Neutrophil (primary cell): Measurements from ENCODE around the gene ALDH6A1.

ENCODE experiments used
- H3K27ac ChIP-seq: fragments of 200-600 bp; sonication (generic); 2 replicates; pipeline ENCODE4 v1.5.1; 2016; ENCODE audit warnings: mild to moderate bottlenecking, moderate library complexity
- H3K27me3 ChIP-seq: fragments of 200-600 bp; sonication (generic); 2 replicates; pipeline ENCODE4 v1.6.0; 2016; ENCODE audit warnings: mild to moderate bottlenecking
- H3K36me3 ChIP-seq: fragments of 200-600 bp; sonication (generic); 2 replicates; pipeline ENCODE4 v1.5.1; 2017
- H3K4me1 ChIP-seq, 2 experiments: fragments of 200-600 bp in 1 of 2; sonication (generic) in 1 of 2; 1 replicate in 1 of 2; 2 replicates in 1 of 2; pipeline versions ENCODE4 v1.5.1 to v1.6.1; 2013 to 2016; ENCODE audit warnings: low read depth in 1 of 2, low read length in 1 of 2, mild to moderate bottlenecking in 1 of 2, moderate library complexity in 1 of 2; ENCODE audit not compliant: control insufficient read depth in 1 of 2, insufficient read depth in 1 of 2
- H3K4me3 ChIP-seq, 2 experiments: fragments of 200-600 bp in 1 of 2; sonication (generic) in 1 of 2; 1 replicate in 1 of 2; 2 replicates in 1 of 2; pipeline ENCODE4 v1.5.1; 2013 to 2016; ENCODE audit warnings: low read depth in 1 of 2, low read length in 1 of 2, mild to moderate bottlenecking in 1 of 2, moderate library complexity in 1 of 2
- H3K9me3 ChIP-seq: fragments of 200-600 bp; sonication (generic); 2 replicates; pipeline ENCODE4 v1.5.1; 2016
- TF ChIP-seq, protein P1 (sequence below): fragments of 200-600 bp; sonication (generic); IDR thresholded peaks from 2 replicates; pipeline ENCODE4 v1.5.1; 2016; ENCODE audit warnings: antibody characterized with exemption

Gene ALDH6A1

DNA sequence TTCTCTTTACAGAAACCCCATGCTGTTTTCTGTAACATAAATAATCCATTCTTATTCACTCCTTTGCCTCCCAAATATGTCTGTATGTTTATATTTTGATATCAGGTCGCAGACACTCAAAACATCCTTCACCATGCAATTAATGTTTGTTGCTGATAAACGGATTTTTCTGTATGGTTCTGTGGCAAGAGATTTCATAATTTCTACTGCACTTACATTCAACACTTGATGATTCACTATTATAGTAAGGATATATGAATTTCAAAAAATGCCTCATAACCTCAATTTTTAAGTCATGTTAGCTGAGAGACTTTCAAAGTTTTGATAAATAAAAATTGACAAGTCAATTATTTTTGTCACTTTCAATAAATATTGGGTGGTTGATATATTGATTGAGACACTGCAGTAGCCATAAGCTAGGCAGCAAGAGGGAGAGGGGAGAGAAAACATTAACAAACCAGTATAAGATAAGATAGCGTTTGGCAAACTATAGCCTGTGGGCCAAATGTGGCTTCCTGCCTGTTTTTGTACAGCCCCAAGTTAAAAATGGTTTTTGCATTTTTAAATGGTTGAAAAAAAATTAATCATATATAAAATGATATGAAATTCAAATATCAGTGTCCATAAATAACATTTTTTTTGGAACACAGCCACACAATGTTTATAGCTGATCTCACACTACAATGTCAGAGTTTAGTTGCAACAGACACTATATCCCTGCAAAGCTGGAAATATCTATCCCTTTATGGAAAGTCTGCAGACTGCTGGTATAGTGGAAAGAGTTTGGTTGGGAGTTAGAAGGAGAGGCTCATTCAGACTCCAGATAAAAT, 18.3 kb downstream of the ALDH6A1 start:
- no peak overlapping the region for H3K4me3 ChIP-seq
- H3K27ac ChIP-seq: no peak overlapping the region
- H3K36me3 ChIP-seq: peaks cover 55% of the 10 kb centered on the region
- H3K4me1 ChIP-seq: no peaks in the 10 kb centered on the region
- no peaks in the 10 kb centered on the region for H3K27me3 ChIP-seq
- TF ChIP-seq, protein P1, sequence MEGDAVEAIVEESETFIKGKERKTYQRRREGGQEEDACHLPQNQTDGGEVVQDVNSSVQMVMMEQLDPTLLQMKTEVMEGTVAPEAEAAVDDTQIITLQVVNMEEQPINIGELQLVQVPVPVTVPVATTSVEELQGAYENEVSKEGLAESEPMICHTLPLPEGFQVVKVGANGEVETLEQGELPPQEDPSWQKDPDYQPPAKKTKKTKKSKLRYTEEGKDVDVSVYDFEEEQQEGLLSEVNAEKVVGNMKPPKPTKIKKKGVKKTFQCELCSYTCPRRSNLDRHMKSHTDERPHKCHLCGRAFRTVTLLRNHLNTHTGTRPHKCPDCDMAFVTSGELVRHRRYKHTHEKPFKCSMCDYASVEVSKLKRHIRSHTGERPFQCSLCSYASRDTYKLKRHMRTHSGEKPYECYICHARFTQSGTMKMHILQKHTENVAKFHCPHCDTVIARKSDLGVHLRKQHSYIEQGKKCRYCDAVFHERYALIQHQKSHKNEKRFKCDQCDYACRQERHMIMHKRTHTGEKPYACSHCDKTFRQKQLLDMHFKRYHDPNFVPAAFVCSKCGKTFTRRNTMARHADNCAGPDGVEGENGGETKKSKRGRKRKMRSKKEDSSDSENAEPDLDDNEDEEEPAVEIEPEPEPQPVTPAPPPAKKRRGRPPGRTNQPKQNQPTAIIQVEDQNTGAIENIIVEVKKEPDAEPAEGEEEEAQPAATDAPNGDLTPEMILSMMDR: no peak
- no peaks in the 10 kb centered on the region for H3K9me3 ChIP-seq

DNA sequence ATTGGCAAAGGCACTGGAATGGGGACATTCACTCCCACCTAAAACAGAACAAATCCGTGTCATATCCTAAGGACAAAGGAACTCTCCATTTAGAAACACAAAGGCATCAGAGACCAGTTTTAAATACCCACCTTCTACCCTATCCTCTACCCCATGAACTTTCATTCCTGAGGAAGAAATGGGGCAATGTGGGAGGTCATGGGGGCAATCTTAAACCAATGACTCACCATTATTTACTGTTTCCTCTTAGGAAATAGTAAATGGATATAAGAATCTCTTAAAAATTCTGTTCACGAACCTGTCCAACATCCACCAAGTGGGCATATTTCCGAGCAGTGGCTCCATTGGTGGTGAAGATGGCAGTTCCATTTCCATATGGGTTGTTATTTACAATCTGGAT, 19.4 kb downstream of the ALDH6A1 start:
- Histone ChIP-seq H3K27me3 (no peaks in the 10 kb centered on the region), H3K9me3 (no peaks in the 10 kb centered on the region), H3K4me1 (no peaks in the 10 kb centered on the region), H3K27ac (no peak overlapping the region), H3K4me3 (no peak overlapping the region), H3K36me3 (peaks cover 64% of the 10 kb centered on the region)
- TF ChIP-seq, protein P1: no peak

DNA sequence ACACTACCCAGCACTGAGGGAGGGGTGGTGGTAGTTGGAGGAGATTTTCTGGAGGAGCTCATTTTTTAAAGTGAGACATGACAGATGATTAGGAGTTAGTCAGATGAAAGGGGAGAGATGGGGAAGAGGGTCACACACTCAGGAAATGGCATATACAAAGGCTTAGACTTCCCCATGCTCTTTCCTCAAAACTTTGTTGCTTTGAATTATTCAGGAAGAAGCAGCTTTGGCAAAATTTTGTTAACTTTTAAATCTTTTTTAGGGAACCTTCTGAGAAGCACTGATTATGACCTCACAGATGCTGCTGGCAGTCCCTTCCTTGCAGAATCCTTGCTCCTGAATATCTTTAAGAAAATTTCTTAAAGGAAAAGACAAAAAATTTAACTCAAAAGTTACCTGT, 19.8 kb downstream of the ALDH6A1 start:
- Histone ChIP-seq H3K27me3 (no peaks in the 10 kb centered on the region), H3K4me3 (no peak overlapping the region), H3K9me3 (no peaks in the 10 kb centered on the region), H3K36me3 (peaks cover 65% of the 10 kb centered on the region), H3K27ac (no peak overlapping the region), H3K4me1 (no peaks in the 10 kb centered on the region)
- TF ChIP-seq, protein P1: no peak

DNA sequence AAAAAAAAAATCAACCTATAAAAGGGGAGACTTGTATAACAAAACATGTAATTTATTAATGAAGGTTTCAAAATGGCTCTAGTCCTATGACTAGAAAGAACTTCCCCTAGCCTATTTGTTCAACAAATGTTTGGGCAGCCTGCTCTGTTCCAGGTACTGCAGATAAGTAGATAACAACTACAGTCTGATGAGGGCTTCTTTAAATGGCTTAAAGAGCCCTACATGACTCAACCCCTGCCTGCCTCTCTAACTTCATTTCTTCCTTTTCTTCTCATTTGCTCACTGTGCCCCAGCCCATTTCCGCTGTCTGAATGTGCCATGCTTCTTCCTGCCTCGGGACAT, 21.5 kb downstream of the ALDH6A1 start:
- TF ChIP-seq, protein P1: no peak
- Histone ChIP-seq H3K4me3 (no peak overlapping the region), H3K9me3 (no peaks in the 10 kb centered on the region), H3K27me3 (no peaks in the 10 kb centered on the region), H3K27ac (no peak overlapping the region), H3K36me3 (peaks cover 64% of the 10 kb centered on the region), H3K4me1 (no peaks in the 10 kb centered on the region)

DNA sequence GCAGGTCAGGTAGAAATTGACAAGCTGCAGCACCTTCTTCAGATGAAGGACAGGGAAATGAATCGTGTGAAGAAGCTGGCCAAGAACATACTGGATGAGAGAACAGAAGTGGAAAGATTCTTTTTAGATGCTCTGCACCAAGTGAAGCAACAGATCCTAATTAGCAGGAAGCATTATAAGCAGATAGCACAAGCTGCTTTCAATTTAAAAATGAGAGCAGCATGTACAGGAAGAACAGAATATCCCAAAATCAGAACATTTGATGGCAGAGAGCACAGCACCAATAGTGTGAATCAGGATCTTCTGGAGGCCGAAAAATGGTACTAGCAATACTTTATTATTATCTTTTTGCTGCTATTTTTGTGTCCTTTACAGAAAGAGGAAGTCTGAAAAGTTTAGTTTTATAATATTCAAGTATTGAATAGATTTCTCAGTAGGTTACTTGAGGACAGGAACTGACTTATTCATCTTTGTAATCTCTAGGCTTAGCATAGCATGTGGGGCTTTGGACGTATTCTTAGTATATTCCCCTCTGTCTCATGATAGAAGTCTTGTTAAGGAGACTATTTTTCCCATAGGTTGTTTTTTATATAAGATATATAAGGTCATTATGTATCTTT, 34.3 kb downstream of the ALDH6A1 start:
- Histone ChIP-seq H3K36me3 (no peaks in the 10 kb centered on the region), H3K4me1 (no peaks in the 10 kb centered on the region), H3K9me3 (no peaks in the 10 kb centered on the region), H3K27ac (no peak overlapping the region), H3K27me3 (no peaks in the 10 kb centered on the region), H3K4me3 (no peak overlapping the region)
- TF ChIP-seq, protein P1: no peak
